Ectodermal cell (in vitro differentiated cells): ENCODE measurements around the gene CFAP45.
A peak's percentile ranks its signal among the peaks of the same experiment; 100 is the strongest.
"Not testable (repeated sequence)": the region's sequence is repeated elsewhere in the genome, so short reads cannot be mapped to it uniquely, and the experiment has no call there.

Experiments
- H3K27ac ChIP-seq: 2 replicates; pipeline ENCODE4 v1.7.0; 2013; ENCODE audit warnings: mild to moderate bottlenecking, low read depth, low read length; ENCODE audit not compliant: insufficient read depth, poor library complexity, severe bottlenecking
- H3K27me3 ChIP-seq: 2 replicates; pipeline ENCODE4 v1.7.0; 2013; ENCODE audit warnings: mild to moderate bottlenecking, low read length; ENCODE audit not compliant: insufficient read depth, control insufficient read depth, poor library complexity, severe bottlenecking
- H3K36me3 ChIP-seq: one replicate; pipeline ENCODE4 v1.7.0; 2013; ENCODE audit warnings: low read length; ENCODE audit not compliant: control insufficient read depth, insufficient read depth
- H3K4me1 ChIP-seq: one replicate; pipeline ENCODE4 v1.7.0; 2013; ENCODE audit warnings: low read length; ENCODE audit not compliant: control insufficient read depth, insufficient read depth
- H3K4me3 ChIP-seq: 2 replicates; pipeline ENCODE4 v1.7.0; 2013; ENCODE audit warnings: low read depth, low read length, control low read depth; ENCODE audit not compliant: insufficient read depth
- H3K9me3 ChIP-seq: 2 replicates; pipeline ENCODE4 v1.7.0; 2013; ENCODE audit warnings: mild to moderate bottlenecking, low read length, moderate library complexity; ENCODE audit not compliant: control insufficient read depth
- WGBS, 2 experiments: methylation state at CpG; one replicate each; pipeline ENCODE4 v1.1.7; 2013; ENCODE audit warnings: missing lambda C conversion rate in 2 of 2; 5-methylcytosine and 5-hydroxymethylcytosine counted together

The CFAP45 gene

DNA sequence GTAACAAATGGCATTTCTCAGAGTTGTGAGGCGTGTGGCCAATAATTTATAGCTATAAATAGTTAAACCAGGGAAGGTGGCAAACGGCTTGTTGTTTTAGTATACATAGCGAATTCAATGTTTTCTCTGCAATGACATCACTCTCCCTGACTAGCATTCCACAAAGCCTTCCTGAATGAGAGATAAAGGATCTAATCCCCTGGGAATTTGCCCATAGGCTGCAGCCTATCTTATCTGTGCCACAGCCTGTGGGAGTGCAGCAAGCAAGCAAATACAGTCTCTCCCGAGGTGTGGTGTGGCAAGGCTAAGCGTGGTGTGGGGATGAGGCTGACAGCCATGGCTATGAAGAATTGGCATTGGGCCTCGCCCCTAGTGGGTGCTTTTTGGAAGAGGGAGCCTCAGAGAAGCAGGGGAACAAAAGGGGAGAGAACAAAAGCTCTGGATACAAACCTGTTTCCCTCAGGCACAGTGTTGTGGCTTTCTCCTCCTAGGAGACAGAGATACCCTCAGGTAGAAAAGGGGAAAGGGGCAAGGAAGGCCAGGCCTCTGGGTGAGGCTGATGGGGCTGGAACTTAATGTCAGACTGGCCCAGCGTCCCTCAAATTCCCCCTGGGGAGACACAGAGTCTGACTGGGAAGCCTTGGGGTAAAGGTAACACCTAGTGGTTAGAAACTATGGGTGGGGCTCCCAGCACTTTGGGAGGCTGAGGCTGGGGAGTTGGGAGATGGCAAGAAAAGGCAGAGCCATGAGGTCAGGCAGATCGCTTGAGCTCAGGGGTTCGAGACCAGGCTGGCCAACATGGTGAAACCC is 16.5 kb upstream of the CFAP45 start:
- WGBS, 2 experiments: 65 to 67% methylated on average over 9 of the region's 9 CpGs
- Histone ChIP-seq H3K36me3 (no peaks in the 10 kb centered on the region), H3K27me3 (no peaks in the 10 kb centered on the region), H3K9me3 (no peaks in the 10 kb centered on the region), H3K4me1 (peaks cover 8% of the 10 kb centered on the region), H3K27ac (peak overlapping the region; percentile 54), H3K4me3 (no peak overlapping the region)

- Histone ChIP-seq H3K27ac (peak overlapping the region; percentile 54), H3K36me3 (no peaks in the 10 kb centered on the region), H3K4me1 (peaks cover 8% of the 10 kb centered on the region), H3K9me3 (no peaks in the 10 kb centered on the region), H3K27me3 (no peaks in the 10 kb centered on the region), H3K4me3 (no peak overlapping the region)
- 81 to 84% methylated on average over 5 of the region's 5 CpGs for WGBS, 2 experiments
Observed at GRCh38 chr1:159915571-159916241, 15.7 kb upstream of the CFAP45 start.

- Histone ChIP-seq H3K4me3 (no peak overlapping the region), H3K27ac (no peak overlapping the region), H3K9me3 (no peaks in the 10 kb centered on the region), H3K36me3 (no peaks in the 10 kb centered on the region), H3K4me1 (peaks cover 8% of the 10 kb centered on the region), H3K27me3 (no peaks in the 10 kb centered on the region)
- WGBS, 2 experiments: 89% methylated on average over 10 of the region's 10 CpGs
Observed at GRCh38 chr1:159914252-159915018, 14.5 kb upstream of the CFAP45 start.

DNA sequence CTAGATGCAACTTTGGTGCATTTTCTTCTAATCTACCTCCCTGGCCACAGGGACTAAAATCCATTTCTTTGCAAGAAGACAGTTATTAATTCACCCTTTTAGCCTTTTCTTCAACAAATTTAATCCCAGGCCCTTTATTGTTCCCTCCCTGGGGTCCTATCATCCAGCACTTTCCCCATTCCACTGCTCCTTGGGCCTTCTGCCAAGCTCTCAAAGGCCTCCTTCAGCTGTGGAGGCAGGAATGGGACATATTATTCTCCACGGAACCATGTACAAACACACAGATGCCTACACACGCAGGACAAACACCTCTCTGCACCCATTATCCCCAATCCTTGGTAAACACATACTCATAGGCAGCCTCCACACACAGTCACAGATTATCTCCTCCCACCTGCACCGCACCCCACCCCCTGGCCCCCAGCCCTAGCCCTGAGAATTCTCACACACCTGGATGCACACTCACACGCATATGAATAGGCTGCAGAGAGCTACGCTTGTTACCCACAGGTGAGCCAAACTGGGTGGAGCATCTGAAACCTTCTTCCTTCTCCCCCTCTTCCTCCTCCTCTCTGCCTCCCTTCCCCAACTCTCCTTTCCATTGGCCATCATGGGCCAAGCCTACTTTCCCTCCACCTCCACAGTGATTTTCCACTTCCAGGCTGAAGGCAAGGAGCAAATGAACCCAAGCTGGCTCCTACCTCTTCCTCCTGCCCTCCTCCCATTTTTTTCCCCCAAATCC is 13.7 kb upstream of the CFAP45 start:
- H3K27ac ChIP-seq: no peak overlapping the region
- peaks cover 8% of the 10 kb centered on the region for H3K4me1 ChIP-seq
- no peak overlapping the region for H3K4me3 ChIP-seq
- WGBS, 2 experiments: 84 to 86% methylated on average over 5 of the region's 5 CpGs
- no peaks in the 10 kb centered on the region for H3K27me3 ChIP-seq
- H3K9me3 ChIP-seq: no peaks in the 10 kb centered on the region
- H3K36me3 ChIP-seq: no peaks in the 10 kb centered on the region

DNA sequence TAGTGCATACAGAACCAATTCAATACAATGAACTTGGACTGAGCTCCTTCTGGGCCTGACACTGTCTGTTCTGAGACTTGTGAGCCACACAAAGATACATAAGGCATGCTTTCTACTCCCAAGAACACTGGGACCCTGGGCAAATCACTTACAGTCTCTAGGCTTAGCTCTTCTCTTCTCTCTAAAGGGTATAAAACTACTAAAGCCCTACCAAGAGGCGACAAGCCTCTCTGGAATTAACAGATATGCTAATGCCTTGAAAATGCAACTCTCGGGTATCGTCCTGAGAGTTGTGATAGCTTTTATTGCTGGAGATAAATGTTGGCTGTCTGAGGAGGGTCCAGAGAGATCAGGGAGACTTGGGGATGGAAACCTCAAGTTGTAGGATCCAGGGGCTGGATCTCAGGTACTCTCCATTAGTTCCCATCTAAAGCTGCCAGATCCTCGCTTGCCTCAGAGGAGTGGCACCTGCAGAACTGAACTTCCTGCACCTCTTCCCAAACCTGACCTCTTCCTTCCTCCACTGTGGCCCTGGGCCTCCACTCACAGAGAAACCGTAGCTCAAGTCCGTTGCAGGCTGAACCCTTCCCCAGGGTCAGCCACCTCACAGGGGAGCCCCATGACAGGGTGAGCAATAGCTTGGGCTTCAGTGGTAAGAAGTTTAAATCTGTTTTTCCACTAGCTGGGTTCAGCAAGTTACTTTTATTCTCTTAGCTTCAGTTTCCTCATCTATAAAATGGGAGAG is 11.5 kb upstream of the CFAP45 start:
- no peak overlapping the region for H3K4me3 ChIP-seq

GRCh38 chr1:159908031-159908940 is 8.3 kb upstream of the CFAP45 start:
- no peak overlapping the region for H3K4me3 ChIP-seq
- H3K27me3 ChIP-seq: no peaks in the 10 kb centered on the region
- no peaks in the 10 kb centered on the region for H3K9me3 ChIP-seq
- H3K36me3 ChIP-seq: no peaks in the 10 kb centered on the region
- WGBS, 2 experiments: 83 to 87% methylated on average over 9 of the region's 9 CpGs
- no peaks in the 10 kb centered on the region for H3K4me1 ChIP-seq
- no peak overlapping the region for H3K27ac ChIP-seq

More for the DNA sequence above, 11.5 kb upstream of the CFAP45 start:
- H3K9me3 ChIP-seq: no peaks in the 10 kb centered on the region
- H3K27me3 ChIP-seq: no peaks in the 10 kb centered on the region
- H3K36me3 ChIP-seq: no peaks in the 10 kb centered on the region
- no peak overlapping the region for H3K27ac ChIP-seq
- 81% methylated on average over 6 of the region's 6 CpGs for WGBS, 2 experiments
- peaks cover 8% of the 10 kb centered on the region for H3K4me1 ChIP-seq

GRCh38 chr1:159906960-159907359 is 7.0 kb upstream of the CFAP45 start:
- Histone ChIP-seq H3K36me3 (no peaks in the 10 kb centered on the region), H3K4me1 (no peaks in the 10 kb centered on the region), H3K4me3 (no peak overlapping the region), H3K27me3 (no peaks in the 10 kb centered on the region), H3K27ac (no peak overlapping the region), H3K9me3 (no peaks in the 10 kb centered on the region)
- 76 to 93% methylated on average over 1 of the region's 1 CpG for WGBS, 2 experiments

- H3K36me3 ChIP-seq, H3K4me3 ChIP-seq, H3K27ac ChIP-seq, H3K4me1 ChIP-seq, H3K9me3 ChIP-seq: not testable (repeated sequence)
- 72 to 76% methylated on average over 3 of the region's 3 CpGs for WGBS, 2 experiments
- peaks cover 10% of the 10 kb centered on the region for H3K27me3 ChIP-seq
Observed at GRCh38 chr1:159904036-159904435, 4.1 kb upstream of the CFAP45 start.

DNA sequence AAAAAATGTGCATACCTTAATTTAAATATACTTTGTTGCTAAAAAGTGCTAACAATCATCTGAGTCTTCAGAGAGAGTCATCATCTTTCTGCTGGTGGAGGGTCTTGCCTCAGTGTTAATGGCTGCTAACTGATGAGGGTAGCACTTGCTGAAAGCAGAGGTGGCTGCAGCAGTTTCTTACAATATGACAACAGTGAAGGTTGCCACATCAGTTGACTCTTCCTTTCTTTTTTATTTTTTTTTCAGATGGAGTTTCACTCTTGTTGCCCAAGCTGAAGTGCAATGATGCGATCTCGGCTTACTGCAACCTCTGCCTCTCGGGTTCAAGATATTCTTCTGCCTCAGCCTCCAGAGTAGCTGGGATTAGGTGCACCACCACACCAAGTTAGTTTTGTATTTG is 2.6 kb upstream of the CFAP45 start:
- H3K27me3 ChIP-seq: peaks cover 10% of the 10 kb centered on the region
- peaks cover 3% of the 10 kb centered on the region for H3K4me1 ChIP-seq
- no peak overlapping the region for H3K27ac ChIP-seq
- H3K4me3 ChIP-seq: no peak overlapping the region
- H3K9me3 ChIP-seq: no peaks in the 10 kb centered on the region
- 85 to 95% methylated on average over 3 of the region's 3 CpGs for WGBS, 2 experiments
- H3K36me3 ChIP-seq: no peaks in the 10 kb centered on the region
